GM21390 (cell line): ENCODE measurements around the gene EHHADH.
"Not testable (repeated sequence)": the region's sequence is repeated elsewhere in the genome, so short reads cannot be mapped to it uniquely, and the experiment has no call there.

Experiments used
- ATAC-seq: cut with Tn5 transposase; IDR thresholded peaks from one replicate; pipeline ENCODE4 v1.9.1; 2021; ENCODE audit not compliant: unreplicated experiment

EHHADH gene

DNA sequence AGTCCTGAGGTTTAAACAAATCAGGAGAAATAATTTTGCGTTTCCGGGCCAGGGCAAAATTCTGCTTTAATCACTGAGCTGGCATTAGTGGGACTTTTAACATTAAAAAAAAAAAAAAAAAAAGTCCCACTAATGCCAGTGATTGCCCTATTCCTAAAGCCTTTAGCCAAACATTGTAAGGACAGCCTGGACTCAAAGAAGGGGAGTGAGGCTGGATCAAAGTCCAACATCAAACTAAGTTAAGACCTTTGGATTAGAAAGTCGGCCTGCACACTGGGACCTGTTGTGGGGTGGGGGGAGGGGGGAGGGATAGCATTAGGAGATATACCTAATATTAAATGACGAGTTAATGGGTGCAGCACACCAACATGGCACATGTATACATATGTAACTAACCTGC, 716 bp downstream of the EHHADH start:
- not testable (repeated sequence) for ATAC-seq

DNA sequence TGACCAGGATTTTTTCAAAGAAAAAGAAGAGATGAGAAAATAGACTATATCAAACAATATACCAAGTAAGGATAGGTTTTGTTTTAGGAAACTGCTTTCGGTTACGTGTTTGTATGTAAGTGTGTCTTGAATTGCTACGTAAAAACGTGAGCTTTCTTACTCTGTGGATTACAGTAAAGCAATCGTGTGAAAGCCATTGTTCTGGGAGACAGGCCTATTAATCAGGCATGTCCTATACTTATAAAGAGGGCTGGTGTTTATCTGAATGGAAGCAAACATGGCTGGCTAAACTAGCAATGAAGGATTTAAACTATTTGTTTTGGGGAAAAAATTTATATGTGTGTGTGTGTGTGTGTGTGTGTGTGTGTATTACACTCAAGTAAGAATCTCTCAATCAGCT, 2.6 kb downstream of the EHHADH start:
- ATAC-seq, result no peak

DNA sequence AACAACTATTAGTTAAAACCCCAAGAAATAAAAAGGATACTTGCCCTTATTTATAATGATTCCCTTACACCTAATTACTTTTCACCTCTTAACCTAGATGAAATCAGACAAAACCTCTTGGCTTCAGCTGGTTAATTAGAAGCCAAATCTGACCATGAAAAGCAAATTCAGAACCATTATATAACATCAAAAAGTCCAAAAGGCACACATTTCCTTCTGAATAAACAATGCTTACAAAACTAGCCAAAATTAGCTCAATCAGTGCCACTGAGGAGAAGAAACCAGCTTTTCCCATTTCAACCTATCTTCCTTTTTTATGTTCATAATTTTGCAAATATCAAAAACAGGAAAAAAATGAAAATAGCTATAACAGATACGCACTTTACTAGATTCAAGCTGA, 3.2 kb downstream of the EHHADH start:
- ATAC-seq, result no peak

DNA sequence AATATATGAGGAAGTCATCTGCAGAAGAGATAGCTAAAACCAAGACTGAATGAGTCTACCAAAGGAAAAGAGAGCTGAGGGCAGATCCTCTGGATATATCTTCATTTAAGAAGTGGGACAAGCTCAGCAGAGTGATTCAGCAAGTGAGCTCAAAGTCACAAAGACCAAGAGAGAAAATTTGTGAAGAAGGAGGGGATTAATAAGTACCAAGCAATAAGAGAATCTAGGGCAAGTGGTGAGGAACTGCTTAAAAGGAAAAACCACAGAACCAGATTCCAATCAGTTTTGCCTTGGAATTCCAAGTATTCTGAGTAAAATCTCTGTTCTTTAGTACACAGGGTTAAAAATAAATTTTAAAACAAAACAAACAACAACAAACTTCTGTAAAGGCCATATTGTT, 3.6 kb downstream of the EHHADH start:
- ATAC-seq, result no peak

DNA sequence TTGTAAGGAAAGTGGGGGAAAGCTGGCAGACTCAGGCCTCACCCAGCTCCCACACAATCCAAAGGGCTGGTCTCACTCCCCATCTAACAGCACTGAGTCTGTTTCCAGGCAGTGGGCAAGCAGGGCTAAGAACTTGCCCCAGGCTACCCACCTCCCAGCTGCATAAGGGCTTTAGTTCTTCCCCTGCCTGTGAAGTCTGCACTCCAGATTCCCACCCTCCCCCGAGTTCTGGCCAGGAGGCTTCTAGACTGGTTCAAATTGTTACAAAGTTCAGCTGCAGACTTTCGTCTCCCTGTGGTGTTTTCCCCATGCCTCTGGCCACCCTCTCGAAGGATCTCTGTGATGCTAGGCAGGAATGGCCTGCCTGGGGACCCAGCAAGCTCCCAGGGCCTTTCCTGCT, 11.2 kb downstream of the EHHADH start:
- no peak for ATAC-seq

DNA sequence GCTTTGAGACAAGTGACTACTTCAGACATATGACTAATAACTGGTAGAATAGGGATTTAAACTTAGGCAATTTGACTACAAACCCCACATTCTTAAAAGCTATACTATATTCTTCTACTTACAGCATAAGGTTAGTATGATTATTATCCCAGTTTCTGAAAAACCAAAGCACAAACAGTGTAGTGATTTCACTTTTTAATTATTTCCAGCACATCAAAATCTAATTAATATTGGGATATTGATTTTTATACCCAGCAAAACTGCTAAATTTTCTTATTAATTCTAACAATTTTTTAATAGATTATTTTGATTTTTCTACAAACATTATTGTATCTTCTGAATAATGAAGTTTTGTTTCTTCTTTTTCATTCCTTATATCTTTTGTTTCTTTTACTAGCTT, 16.9 kb downstream of the EHHADH start:
- ATAC-seq, result no peak

DNA sequence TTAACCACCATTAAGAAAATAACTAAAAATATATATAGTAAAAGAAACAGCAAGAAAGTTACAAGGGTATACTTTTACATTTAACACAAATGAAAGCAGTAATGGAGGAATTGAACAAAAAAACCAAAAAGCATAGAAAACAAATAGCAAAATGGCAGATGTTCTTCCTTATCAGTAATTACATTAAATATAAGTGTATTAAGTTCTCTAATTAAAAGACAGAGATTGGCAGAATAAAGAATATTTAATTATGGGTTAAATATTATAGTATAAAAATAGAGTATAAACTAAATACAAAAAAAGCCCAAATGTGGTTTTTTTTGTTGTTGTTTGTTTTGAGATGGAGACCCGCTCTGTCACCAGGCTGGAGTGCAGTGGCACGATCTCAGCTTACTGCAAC, 20.5 kb downstream of the EHHADH start:
- ATAC-seq, result no peak

DNA sequence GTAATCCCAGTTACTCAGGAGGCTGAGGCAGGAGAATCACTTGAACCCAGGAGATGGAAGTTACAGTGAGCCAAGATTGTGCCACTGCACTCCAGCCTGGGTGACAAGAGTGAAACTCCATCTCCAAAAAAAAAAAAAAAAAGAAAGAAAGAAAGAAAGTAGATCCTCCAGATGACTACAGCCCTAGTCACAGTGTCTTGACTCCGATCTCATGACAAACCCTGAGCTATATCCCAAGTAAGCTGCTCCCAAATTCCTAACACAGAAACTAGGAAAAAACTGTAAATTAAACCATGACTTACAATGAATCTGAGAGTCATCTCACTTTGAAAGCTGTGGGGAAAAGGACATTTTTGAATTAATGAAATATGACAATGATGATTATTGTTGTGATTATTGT, 27.3 kb downstream of the EHHADH start:
- not testable (repeated sequence) for ATAC-seq

DNA sequence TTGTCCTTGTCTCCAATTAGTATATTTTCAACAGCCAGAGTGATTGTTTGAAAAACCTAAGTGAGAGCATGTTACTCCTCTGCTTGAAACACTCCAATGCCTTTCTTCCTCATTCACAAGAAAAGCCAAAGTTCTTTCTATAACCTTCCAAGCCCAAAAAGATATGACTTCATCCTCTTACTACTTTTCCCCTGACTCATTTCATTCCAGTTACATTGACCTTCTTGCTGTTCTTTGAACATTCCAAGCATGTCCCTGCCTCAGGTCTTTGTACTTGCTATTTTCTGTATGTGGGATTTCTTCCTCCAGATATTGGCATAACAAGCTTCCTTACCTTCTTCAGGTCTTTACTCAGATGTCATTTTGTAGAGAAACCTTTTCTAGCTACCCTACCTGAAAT, 28.3 kb downstream of the EHHADH start:
- no peak for ATAC-seq

DNA sequence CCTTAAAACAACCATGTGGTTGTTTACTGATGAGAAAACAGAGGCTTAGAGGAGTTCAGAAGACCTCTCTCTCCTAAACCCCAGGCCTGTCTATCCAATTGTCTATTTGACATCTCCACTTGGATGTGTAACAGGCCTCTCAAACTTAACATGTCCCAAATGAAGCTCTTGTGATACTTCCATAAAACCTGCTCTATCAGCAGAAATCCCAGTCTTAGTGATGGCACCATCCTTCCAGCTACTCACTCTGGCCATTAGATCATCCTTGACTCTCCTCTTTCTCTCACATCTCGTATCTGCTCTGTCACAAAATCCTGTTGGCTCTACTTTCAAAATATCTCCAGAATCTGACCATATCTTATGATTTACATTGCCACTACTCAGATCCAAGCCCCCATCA, 28.8 kb downstream of the EHHADH start:
- no peak for ATAC-seq

DNA sequence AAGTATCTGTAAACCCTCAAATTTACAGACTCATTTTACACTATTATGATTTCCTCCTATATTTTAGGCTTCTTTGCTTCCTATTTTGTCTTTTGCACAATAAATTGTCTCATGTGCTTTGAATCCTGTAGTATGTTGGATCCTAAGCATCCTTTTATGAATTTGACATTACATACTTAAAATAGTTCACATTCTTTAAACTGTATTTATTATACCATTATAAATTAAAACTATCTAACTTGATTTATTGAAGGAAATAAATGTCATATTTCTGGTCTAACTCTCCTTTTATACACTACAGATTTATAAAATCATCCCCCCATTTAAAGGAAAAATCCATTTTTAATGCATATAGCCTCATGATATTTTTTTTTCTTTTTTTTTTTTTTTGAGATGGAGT, 32.6 kb downstream of the EHHADH start:
- no peak for ATAC-seq

DNA sequence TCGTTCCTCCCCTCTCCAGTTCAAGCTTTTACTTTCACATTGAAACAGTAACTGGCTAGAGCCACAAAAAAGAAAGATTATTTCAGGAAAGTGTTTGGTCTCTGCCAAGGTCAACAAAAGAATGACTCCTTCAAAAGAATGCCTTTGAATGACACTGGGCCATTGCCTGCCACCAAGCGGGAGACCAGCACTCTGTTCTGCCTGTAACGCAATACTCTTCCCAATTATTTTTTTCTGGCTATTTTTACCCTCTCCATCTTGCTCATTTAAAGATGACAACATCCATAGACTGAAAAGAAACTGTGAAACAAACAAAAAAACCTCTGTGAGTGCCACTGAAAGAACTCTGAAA, 37.3 kb downstream of the EHHADH start:
- no peak for ATAC-seq

DNA sequence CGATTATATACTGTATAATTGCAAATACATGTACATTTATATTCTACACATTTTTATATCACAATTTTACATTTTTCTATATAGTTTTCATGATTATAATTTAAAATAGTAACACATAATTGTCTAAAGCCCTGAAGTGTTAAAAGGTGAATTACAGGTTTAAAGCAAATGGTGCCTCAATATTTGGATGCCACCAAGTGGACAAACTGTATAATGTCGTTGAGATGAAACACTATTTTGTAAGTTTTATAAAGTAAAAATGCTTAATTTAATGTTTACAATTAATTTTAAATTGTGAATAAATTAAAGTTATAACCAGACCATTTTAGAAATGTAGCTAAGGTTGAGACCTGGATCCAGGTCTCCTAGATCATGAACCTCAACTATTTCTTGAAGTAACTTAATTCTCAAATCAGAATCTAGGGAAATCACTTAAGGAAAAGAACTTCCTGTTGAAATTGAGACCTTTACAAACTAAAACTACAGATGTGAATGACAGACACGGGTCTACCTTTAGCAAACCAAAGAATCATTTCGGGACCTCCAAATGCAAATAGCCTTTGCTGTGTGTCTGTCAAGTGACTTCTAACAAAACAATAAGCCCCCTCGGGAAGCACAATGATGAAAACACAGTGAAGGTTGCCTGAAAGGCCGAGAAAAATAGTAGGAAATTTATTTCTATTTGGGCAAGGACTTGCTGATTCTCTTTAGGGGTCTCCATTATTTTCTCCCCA, 37.8 kb downstream of the EHHADH start:
- no peak for ATAC-seq

DNA sequence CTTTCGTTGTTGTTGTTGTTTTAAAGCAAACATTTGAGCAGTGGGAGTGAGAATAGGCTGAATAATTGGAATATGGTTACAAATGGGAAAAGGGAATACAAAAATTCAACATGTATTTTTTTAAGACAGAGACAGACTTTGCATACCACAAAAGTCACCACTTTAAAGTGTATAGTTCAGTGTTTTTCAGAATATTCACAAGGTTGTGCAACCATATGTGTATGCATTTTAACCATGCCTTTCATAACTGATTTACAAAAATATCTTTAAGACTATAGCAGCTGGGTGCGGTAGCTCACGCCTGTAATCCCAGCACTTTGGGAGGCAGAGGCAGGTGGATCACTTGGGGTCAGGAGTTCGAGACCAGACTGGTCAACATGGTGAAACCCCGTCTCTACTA, 41.3 kb downstream of the EHHADH start:
- ATAC-seq, result no peak

DNA sequence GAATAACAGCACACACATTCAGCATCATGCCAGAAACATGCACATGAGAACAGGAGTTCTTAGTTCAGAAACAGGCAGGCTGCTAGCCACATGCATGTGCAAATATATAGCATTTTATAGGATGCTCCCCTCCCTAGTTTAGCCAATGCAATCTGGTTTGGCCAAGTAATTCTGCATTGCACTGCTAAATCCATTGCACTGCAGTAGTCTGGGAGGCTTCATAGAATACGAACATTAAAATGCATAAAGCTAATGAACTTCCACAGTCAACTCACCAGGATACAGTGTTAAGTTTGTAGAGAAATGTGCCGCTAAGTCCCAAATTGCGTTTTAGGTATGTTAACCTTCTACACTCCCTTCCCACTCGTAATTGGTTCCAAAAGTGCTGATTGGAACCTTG, 41.8 kb downstream of the EHHADH start:
- no peak for ATAC-seq

DNA sequence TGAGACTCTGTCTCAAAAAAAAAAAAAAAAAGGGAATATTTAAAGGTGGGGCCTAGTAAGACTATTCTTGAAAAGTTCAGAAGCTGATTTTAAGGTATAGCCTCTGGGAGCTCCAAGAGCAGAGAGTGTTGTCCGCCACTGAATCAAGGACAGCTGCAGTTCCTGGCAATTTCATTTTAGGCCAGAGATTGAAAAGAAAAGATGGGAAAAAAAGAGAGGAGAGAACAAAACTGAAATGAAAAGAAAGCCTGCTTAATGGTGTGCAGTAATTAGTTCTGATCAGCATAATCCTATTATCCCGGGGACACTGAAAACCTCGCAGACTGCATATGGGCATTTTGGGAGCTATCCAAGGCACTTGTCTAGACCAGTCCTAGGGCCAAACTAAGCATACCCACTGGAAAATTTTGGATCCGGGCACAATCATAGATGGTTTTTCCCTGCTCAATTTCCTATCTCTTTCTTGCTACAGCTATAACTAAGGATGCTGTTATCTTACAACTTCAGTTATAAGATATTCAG, 43.2 kb downstream of the EHHADH start:
- ATAC-seq, result no peak

DNA sequence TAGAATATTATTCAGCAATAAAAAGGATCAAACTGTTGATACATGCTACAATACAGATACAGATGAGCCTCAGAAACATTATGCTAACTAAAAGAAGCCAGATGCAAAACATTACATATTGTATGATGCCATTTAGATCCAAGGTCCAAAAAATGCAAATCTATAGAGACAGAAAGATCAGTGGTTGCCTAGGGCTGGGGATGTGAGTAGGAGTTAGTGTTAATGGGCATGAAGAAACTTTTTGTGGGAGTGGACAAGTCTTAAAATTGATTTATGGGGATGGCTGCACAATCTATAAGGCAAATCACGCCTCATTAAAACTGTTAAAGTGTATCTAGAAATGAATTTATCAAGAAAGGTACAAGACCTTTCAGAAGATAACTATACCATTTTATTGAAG, 45.0 kb downstream of the EHHADH start:
- no peak for ATAC-seq

DNA sequence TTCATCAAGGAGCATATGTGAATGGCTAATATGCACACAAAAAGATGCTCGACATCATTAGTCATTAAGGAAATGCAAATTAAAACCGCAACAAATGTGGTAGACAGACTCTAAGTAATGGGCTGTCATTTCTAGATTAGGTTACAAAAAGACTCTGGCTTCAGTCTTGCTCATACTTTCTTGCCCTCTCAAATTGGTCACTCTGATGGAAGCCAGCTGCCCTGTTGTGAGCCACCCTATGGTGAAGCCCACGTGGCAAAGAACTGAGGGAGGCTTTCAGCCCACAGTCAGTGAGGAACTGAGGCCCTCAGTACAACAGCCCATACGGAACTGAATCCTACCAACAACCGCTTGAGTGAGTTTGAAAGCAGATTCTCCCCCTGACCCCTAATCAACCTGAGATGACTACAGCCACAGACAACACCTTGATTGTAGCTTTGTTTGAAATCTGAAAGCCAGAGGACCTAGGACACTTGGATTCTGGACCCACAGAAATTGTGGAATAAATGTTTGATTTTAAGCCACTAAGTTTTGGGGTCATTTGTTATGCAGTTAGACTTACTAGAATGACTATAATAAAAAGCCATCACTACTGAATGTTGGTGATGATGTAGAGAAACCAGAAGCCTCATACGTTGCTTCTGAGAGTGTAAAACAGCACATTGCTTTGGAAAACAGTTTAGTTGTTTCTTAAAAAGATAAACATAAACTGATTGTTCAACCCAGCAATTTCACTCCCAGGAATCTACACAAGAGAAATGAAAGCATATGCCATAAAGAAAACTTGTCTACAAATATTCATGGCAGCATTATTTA, 45.7 kb downstream of the EHHADH start:
- ATAC-seq, result peak; percentile 98

DNA sequence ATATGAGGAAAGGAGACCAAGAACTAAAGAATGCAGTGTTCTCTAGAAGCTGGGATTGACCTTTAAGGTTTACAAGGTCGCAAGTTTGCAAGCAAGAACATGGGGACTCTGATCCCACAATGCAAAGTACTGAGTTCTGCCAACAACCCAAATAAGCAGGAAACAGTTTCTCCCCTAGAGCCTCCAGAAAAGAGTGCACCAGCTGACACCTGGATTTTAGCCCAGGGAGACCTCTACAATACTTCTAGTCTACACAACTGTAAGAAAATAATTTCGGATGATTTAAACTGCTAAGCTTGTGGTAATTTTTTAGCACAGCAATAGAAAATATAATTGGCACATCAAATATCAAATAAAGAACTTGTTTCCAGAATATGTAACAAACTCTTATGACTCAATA, 46.4 kb downstream of the EHHADH start:
- ATAC-seq, result no peak

DNA sequence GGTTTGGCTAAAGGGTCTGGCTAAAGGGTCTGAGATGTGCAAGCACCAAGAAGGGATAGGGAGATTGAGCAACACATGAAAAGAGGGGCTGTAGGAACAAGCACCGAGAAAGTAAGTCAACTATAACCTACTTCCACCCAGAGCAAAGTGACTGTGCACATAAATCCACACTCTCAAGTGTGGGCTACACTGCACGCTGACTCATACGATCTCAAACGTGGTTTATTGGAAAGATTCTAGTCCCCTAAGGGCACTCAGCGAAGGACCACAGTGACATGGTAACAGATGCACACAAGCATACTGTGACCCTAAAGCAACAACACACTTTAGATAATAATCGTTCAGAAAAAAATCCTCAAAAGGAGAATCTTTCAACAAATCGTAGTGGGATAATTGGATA, 48.0 kb downstream of the EHHADH start:
- no peak for ATAC-seq

DNA sequence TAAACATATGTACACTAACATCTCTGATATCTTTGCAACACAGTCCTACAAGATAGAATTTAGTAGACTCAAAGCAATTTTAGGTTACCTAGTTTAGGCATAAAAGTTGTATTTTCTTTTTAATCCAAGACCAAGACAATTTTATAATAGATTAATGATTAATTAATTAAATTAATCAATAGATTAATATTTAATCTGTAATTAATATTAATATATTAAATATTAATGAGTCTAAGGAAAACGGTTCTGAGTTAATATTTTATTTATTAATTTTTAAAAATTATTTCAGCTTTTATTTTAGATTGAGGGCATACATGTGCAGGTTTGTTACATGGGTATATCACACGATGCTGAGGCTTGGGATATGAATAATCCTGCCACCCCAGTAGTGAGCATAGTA, 49.0 kb downstream of the EHHADH start:
- no peak for ATAC-seq

DNA sequence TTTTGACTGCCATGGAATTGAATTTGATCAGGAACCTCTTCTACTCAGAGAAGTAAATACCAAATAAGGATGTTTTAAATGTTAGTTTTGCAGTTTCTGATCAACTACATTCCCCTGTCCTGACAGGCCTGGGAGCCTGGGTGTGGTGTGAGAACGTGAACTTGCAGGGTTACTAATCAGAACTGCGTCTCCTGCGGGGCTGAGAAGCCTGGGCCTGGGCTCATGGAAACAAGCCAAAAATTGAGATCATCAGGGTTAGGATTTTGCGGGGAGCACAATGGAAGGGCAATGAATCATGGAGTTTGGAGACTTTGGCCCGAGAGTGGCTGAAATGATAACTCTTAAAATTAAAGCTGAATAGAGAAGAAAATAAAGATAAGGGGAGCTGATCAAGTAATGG, 53.2 kb downstream of the EHHADH start:
- no peak for ATAC-seq

DNA sequence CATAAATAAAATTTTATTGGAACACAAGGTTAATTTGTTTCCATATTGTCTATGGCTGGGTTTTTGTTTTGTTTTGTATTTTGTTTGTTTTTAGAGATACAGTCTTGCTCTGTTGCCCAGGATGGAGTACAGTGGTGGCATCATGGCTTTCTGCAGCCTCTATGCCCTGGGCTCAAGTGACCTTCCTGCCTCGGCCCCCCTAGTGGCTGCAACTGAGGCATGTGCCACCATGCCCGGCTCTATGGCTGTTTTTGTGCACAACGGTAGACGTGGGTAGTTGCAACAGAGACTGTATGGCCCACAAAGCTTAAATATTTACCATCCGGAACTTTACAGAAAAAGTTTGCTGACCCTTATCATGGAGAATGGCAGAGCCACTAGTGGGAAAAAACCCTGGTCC, 54.2 kb downstream of the EHHADH start:
- no peak for ATAC-seq
